Measurements from ENCODE around the gene SLC18A2. TPM values are rescaled to one million over a fixed set of nuclear protein-coding genes. Genes with fewer than 3 reads are reported as not detected.

The SLC18A2 gene
- total and polyA plus RNA-seq, 2 donors (not counting 3 experiments of a cell fraction or from before 2014, with no cell fraction given): not detected

GRCh38 chr10:117255835-117256460, 15.0 kb downstream of the SLC18A2 start:
- CTCF ChIA-PET: no interaction called here
- dilution Hi-C loops (cut with MboI; ENCODE audit: extremely low pct_ligation_motif_present, low sequenced_read_pairs): no loop called here
- intact Hi-C loops (cut with micrococcal nuclease): no loop called here
- Histone ChIP-seq H3K4me1 (ENCODE audit: control insufficient read depth, extremely low read depth, insufficient read depth, low read length) (no peaks in the 10 kb centered on the region), H3K4me3 (replicated peaks in 1 of 3; ENCODE audit: insufficient read depth in 1 of 3, low read depth in 1 of 3, low read length in 3 of 3) (no peak overlapping the region), H3K9me1 (replicated peaks; ENCODE audit: control insufficient read depth, extremely low read depth, insufficient read depth, low read length) (no peaks in the 10 kb centered on the region), H3K4me2 (ENCODE audit: insufficient read depth, low read length) (no peak overlapping the region), H4K20me1 (replicated peaks; ENCODE audit: control insufficient read depth, extremely low read depth, insufficient read depth, low read length) (no peaks in the 10 kb centered on the region), H3K79me2 (ENCODE audit: control insufficient read depth, insufficient read depth, low read length) (no peaks in the 10 kb centered on the region), H3K9ac (replicated peaks; ENCODE audit: extremely low read depth, insufficient read depth, low read length) (no peak overlapping the region), H2AFZ (ENCODE audit: low read depth, low read length) (no peak overlapping the region), H3K36me3 (ENCODE audit: control insufficient read depth in 2 of 2, extremely low read depth in 1 of 2, insufficient read depth in 2 of 2, low read length in 2 of 2) (no peaks in the 10 kb centered on the region), H3K27me3 (ENCODE audit: control insufficient read depth in 2 of 2, insufficient read depth in 2 of 2, low read length in 2 of 2) (peaks cover 0 to 4% of the 10 kb centered on the region in 2 experiments), H3K27ac (ENCODE audit: insufficient read depth, low read depth, low read length) (no peak overlapping the region), H3K9me3 (replicated peaks; ENCODE audit: control insufficient read depth, insufficient read depth, low read length) (no peaks in the 10 kb centered on the region)
- TF ChIP-seq, protein P1, sequence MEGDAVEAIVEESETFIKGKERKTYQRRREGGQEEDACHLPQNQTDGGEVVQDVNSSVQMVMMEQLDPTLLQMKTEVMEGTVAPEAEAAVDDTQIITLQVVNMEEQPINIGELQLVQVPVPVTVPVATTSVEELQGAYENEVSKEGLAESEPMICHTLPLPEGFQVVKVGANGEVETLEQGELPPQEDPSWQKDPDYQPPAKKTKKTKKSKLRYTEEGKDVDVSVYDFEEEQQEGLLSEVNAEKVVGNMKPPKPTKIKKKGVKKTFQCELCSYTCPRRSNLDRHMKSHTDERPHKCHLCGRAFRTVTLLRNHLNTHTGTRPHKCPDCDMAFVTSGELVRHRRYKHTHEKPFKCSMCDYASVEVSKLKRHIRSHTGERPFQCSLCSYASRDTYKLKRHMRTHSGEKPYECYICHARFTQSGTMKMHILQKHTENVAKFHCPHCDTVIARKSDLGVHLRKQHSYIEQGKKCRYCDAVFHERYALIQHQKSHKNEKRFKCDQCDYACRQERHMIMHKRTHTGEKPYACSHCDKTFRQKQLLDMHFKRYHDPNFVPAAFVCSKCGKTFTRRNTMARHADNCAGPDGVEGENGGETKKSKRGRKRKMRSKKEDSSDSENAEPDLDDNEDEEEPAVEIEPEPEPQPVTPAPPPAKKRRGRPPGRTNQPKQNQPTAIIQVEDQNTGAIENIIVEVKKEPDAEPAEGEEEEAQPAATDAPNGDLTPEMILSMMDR (IDR thresholded peaks at IDR 0.05; ENCODE audit: extremely low read depth in 1 of 2, insufficient read depth in 1 of 2, low read depth in 1 of 2, low read length in 2 of 2): no peak
- TF ChIP-seq, protein P2, sequence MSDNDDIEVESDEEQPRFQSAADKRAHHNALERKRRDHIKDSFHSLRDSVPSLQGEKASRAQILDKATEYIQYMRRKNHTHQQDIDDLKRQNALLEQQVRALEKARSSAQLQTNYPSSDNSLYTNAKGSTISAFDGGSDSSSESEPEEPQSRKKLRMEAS (IDR thresholded peaks at IDR 0.05; ENCODE audit: insufficient read depth, insufficient read length): no peak
- TF ChIP-seq GATA2 (IDR thresholded peaks at IDR 0.05; ENCODE audit: insufficient read depth, insufficient read length, low read depth, low read length): no peak
- no peak for TF ChIP-seq MYC (IDR thresholded peaks at IDR 0.05; ENCODE audit: low read depth, low read length)
- no peak for TF ChIP-seq FOS (IDR thresholded peaks at IDR 0.05; ENCODE audit: borderline replicate concordance, insufficient read depth, low read length)
- no peak for TF ChIP-seq POLR2AphosphoS5 (IDR thresholded peaks at IDR 0.05; ENCODE audit: insufficient read depth, low read depth, low read length)
- TF ChIP-seq POLR2A (IDR thresholded peaks at IDR 0.05; ENCODE audit: low read depth, low read length): no peak
- TF ChIP-seq EZH2 (IDR thresholded peaks at IDR 0.05; ENCODE audit: borderline replicate concordance, low read depth, low read length, severe bottlenecking): no peak
- no peak for TF ChIP-seq JUN (IDR thresholded peaks at IDR 0.05; ENCODE audit: borderline replicate concordance, insufficient read depth, insufficient read length, low read depth)
- BruUV-seq (replicated peaks): no TSS peak
- FAIRE-seq: no peak
- no peak for DNase-seq (ENCODE audit: low read depth, low spot score)
- POLR2A ChIA-PET: no interaction called here

All from endothelial cell of umbilical vein (primary cell).